ENCODE data around the gene DMKN.

Gene DMKN

DNA sequence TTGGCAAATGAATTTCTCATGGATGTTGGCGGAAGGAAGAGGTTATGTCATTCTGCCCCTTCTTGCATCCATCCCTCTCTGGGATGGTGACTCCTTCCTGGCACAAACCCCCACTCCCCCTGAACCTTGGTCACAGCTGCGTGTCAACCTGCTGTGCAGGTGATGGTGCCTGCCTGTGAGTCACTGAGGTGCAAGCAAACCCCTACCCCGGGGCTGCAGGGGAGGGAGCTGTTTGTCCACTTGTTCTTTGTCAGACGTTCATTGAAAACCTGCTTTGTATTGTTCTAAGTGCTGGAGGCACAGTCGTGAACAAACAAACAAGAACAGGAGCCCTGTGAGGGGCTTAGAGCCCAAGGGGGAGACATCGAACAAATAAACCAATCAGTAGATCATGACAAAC is 17.8 kb upstream of the DMKN start:
- H3K4me3 ChIP-seq (ENCODE audit: low read depth, low read length) = no peak overlapping the region
- TF ChIP-seq, protein P1, sequence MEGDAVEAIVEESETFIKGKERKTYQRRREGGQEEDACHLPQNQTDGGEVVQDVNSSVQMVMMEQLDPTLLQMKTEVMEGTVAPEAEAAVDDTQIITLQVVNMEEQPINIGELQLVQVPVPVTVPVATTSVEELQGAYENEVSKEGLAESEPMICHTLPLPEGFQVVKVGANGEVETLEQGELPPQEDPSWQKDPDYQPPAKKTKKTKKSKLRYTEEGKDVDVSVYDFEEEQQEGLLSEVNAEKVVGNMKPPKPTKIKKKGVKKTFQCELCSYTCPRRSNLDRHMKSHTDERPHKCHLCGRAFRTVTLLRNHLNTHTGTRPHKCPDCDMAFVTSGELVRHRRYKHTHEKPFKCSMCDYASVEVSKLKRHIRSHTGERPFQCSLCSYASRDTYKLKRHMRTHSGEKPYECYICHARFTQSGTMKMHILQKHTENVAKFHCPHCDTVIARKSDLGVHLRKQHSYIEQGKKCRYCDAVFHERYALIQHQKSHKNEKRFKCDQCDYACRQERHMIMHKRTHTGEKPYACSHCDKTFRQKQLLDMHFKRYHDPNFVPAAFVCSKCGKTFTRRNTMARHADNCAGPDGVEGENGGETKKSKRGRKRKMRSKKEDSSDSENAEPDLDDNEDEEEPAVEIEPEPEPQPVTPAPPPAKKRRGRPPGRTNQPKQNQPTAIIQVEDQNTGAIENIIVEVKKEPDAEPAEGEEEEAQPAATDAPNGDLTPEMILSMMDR (IDR thresholded peaks at IDR 0.05; ENCODE audit: low read depth, low read length, missing control alignments) = no peak
- no peak for DNase-seq (ENCODE audit: low read depth)

DNA sequence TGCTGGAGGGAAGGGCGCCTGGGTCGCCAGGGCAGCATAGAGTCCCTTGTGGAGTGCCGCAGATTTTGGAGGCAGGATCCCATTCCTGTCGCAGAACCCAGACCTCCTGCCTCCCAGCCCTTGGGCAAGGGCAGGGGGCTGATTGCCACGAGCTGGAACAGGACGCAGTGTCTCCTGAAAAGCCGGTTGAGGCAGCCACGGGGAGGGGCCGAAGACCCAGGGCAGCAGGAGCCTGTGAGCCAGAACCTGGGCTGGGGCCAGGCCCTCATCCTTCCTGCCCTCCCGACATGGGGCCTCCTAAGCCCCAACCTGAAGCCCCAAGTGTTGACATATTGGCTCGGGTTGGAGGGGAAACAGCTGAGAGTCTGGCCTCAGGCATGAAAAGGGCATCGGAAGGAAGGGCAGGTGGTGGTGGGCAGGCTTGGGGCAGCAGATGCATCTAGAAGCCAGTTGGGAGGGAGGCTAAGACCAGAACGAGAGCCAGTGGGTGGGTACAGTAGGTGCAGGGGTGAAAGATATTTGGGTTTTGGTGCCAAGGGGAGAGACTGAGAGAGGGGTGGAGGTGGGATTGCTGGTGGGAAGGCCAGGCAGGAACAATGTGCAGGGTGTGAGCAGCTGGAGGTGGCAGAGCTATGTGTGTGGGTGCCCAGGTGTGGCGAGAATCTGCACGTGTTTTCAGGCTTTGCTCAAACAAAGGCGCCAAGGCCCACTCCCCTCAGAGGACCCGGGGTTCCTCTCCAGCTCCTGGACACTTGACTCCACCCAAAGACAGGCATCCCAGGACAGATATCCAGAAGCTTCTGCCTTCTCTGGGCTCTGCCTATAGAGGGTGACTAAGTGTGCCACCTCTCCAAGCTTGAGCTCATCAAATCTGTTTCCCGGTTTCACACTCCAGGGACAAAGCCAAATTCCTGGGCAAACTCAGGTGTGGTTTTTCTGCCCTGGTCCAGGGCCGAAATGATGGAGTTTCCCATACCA is 16.1 kb upstream of the DMKN start:
- DNase-seq (ENCODE audit: low read depth) = no peak
- no peak overlapping the region for H3K4me3 ChIP-seq (ENCODE audit: low read depth, low read length)
- TF ChIP-seq, protein P1 (IDR thresholded peaks at IDR 0.05; ENCODE audit: low read depth, low read length, missing control alignments) = no peak

DNA sequence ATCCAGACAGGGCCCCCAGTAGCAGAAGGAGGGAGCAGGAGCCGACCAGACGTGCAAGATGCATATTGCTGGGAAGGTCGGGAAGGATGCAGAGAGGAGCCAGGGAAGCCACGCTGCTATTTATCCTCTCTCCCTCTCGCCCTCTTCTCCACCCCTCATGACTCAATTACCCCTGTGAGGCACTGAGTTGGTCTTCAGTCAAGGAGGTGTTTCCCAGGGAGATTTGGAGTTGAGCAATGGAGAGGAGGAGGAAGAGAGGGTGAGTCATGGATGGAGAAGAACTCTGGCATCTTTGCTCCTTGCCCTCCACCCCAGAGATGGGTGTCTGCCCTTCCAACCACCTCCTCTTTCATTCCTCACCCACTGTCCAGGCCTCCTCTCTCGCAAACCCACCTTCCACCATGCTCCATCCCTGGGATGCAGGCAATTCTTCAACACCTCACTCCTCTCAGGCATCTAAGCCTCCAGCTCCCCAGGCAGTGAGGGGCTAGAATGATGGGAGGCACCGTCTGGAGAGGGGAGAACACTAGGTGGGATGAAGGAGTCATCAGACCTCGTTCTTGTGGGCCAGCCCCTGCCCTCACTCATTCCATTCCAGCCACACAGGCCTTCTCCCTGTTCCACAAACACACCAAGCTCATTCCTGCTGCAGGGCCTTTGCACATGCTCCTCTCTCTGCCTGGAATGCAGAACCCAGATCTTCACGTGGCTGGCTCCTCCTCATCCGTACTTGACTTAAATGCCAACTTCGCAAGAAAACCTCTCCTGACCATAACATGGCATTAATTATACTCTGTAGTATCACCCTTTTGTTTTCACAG is 15.0 kb upstream of the DMKN start, which contains the start of gene SBSN:
Gene SBSN, minus strand, starts transcription at position 94 of the 821 bp plus-strand sequence. Its CDS starts 30 bp downstream, at position 64.
- TF ChIP-seq, protein P1 (IDR thresholded peaks at IDR 0.05; ENCODE audit: low read depth, low read length, missing control alignments) = no peak
- H3K4me3 ChIP-seq (ENCODE audit: low read depth, low read length) = no peak within 1 kb of the TSS
- DNase-seq (ENCODE audit: low read depth) = no peak

DNA sequence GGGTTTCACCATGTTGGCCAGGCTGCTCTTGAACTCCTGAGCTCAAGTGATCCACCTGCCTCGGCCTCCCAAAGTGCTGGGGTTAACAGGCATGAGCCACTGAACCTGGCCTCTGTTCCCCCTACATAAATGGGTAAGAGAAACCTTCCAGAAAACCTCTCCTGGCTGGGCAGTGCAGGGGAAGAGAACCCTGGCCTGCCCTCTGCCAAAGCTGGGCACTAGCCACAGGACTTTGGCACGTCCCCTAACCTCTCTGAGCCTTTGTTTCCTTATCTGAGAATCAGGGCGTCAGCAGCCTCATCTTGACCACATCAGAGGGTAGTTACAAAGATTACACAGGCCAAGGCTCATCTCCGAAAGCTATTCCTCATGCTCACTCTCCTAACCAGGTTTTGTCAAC is 12.4 kb upstream of the DMKN start:
- no peak overlapping the region for H3K4me3 ChIP-seq (ENCODE audit: low read depth, low read length)
- TF ChIP-seq, protein P1 (IDR thresholded peaks at IDR 0.05; ENCODE audit: low read depth, low read length, missing control alignments) = no peak
- DNase-seq (ENCODE audit: low read depth) = no peak

DNA sequence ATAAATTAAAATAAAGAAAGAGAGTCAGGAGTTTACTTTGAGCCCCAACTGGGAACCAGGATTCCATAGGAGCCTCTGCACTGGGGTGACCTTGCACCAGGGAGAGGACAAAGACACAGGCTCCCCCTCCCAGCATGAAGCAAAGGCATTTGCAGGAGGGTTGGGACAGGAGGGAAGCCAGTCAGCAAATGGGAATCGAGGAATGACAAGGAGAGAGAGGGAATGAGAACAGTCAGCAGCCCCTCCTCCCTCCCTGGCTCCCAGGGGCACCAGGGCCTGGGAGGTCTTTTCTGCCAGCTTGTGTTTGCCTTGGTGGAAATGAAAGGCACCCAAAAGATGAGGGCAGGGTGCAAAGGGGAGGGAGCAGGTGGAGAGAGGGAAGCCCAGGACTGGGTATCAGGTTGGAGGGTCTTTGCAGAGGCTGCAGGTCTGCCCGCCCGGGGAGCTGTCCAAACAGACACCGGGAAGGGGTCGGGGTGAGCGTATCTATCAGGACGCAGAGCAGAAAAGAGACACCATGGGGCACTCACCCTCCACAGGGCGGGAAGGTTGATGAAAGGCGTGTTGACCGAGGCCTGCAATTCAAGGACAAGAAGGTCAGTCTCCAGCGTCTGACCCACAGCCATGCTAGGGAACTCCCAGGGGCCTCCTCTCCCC is 10.9 kb upstream of the DMKN start:
- DNase-seq (ENCODE audit: low read depth) = no peak
- TF ChIP-seq, protein P1 (IDR thresholded peaks at IDR 0.05; ENCODE audit: low read depth, low read length, missing control alignments) = no peak
- no peak overlapping the region for H3K4me3 ChIP-seq (ENCODE audit: low read depth, low read length)

DNA sequence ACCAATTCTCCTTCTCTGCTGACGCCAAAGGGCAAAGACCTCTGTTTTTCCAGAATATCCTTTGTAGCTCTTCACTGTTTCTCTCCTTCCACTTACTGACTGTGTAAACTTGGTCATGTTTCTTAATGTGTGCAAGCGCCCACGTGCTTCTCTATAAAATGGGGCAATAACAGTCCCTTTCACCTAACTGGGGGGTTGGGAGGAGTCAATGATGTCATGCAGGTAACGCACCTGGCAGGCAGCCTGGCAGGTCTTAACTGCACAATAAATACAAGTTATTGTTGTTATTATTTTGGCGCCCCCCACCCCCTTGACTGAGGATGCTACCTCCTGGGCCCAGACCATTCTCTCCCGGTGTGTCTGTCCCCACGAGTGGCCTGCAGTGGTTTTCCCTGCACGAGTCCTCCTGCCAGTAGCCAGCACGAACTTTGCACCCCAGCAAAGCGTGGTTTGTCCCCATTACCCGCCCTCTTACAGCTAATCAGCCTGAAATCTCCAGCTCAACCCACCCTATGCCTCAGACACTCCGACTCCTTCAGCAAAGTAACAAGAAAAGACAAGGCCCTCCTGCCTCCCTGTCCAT is 9.4 kb upstream of the DMKN start:
- DNase-seq (ENCODE audit: low read depth) = no peak
- TF ChIP-seq, protein P1 (IDR thresholded peaks at IDR 0.05; ENCODE audit: low read depth, low read length, missing control alignments) = no peak
- H3K4me3 ChIP-seq (ENCODE audit: low read depth, low read length) = no peak overlapping the region

Data from GM12864 (cell line).